PFSK-1 (cell line): ENCODE results near the gene CCDC183.

Source experiments
- POLR2AphosphoS5 ChIP-seq: IDR thresholded peaks from 2 replicates; pipeline ENCODE4 v1.6.1; 2012; ENCODE audit warnings: low read depth, mild to moderate bottlenecking, control low read depth, low read length, moderate library complexity
- REST ChIP-seq, 2 experiments: IDR thresholded peaks; 2 replicates each; pipeline versions ENCODE4 v1.6.1 to v1.8.0; 2011 to 2012; ENCODE audit warnings: low read depth in 2 of 2, low read length in 2 of 2, control low read depth in 1 of 2, inconsistent platforms in 1 of 2, mild to moderate bottlenecking in 1 of 2, moderate library complexity in 1 of 2; ENCODE audit not compliant: insufficient read depth in 1 of 2

- no peak for TF ChIP-seq POLR2AphosphoS5
- TF ChIP-seq REST (IDR thresholded peaks at IDR 0.05; ENCODE audit: insufficient read depth in 1 of 2, low read depth in 2 of 2, low read length in 2 of 2), result no peak
These were observed 6.2 kb downstream of the CCDC183 start for GRCh38 chr9:136802321-136802720.
